NCI-H187 treated with DMSO at 0.1 percent for 48 hours (cell line): Measurements from ENCODE around the gene NECTIN1.

Experiments
- DNase-seq: peaks from one replicate; lab custom pipeline; 2025; lab: John Stamatoyannopoulos, UW

NECTIN1 gene

GRCh38 chr11:119755356-119756071 is 26.5 kb upstream of the NECTIN1 start:
- no peak for DNase-seq

DNA sequence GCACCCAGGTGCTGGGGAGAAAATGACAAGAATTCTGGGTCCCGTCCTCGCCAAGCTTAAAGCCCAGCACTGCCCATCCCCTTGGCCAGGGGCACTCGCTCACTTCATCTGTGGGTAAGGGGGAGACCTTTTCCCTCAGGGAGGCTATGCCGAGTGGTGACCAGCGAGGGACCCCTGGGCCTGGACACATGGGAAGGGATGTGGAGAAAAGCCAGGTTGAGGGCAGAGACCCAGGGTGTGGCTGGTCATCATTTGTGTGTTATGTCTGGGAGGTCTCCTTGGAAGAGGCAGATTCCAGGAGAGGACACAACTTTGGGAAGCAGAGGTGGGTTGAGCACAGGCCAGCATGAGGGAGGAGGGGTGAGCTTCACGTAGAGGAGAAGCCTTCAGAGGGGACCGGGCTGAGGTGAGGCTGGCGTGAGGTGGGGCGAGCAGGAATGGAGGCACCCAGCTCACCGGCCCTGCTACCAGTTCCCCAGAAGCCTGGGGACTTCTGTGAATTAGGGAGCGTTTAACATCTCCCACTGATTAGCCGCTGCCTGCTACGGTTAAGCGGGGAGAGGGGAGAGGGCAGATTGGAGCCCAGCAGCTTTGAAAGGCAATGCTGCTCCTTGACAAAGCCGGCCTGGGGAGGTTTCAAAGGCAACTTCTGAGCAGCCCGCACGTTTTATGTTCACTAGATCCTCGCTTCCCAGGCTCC is 25.8 kb upstream of the NECTIN1 start:
- DNase-seq: no peak

DNA sequence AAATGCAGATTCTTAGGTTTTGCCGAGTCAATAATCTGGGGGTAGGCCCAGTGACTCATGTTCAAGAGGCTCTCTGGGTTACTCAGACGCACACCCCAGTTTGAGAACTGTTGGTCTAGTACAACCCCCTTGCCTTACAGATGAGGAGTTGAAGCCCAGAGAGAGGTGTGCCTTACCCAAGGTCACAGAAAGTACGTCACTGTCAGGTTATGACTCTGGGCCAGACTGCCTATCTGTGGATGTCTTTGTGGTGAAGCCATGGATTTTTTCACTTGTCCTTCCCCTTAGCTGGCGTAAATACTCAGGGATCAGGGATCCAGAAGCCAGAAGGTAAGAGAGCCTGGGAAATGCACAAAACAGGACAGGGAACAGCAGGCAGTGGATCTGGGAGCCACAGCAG is 25.2 kb upstream of the NECTIN1 start:
- no peak for DNase-seq

DNA sequence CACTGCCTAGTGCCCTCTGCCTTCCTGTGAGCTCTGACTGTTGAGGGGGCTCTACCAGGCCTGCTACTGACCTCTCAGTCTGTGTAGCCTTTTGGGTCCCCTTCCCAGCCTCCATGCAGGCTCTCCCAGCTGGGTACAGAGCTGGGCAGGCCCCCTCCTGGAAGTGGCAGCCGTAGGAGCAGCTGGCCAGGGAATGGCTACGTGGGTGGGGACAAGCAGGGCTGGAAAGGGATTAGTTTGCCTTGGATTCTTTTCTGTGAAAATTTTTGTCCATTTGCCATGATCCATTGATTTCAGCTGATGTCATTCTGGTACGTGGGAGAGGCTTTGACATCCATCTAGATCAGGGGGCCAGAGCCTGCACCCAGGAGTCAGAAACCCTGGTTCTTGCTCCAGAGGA is 23.9 kb upstream of the NECTIN1 start:
- no peak for DNase-seq

DNA sequence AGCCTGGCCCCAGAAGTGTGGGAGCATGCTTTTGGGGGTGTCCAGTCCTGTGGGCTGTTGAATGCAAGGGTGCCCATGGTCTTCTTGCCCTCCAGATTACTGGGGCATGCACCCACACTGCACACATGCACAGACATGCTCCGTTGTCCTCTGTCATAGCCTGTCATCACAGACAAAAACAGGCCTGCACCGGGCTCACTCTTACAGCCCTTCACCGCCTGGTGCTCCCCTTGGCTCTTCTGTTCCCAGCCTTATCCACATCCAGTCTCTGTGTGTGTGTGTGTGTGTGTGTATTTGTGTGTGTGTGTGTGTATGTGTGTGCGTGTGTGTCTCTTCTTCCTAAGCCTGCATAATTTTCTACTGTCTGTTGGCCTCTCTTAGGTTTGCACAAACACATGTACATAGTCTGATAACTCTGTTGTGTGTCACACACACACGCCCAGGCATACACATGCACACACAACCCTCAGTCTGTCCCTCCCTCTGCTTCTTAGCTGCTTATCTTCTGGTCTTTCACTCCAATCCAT is 23.4 kb upstream of the NECTIN1 start:
- no peak for DNase-seq

DNA sequence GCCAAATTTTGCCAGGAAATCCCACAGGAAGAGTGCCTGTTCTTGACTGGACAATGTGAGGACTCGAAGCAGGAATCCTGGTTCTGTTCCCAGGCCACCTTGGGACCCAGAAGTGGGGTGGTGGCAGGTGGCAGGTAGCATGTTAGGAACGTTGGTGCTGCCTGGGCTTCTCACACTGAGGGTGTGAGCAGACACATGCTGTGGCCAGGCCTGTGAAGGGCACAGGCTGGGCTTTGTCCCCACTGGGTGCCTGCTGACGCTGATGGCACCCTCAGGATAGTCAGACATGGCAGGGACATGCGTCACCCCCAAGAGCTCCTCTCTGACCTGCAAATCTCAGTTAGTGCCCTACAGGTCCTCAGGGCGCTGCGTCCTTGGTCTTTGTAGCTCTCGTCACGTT is 21.1 kb upstream of the NECTIN1 start:
- no peak for DNase-seq

- no peak for DNase-seq
These were observed 20.1 kb upstream of the NECTIN1 start for GRCh38 chr11:119749006-119749565.

GRCh38 chr11:119747868-119748660 is 19.1 kb upstream of the NECTIN1 start:
- no peak for DNase-seq

DNA sequence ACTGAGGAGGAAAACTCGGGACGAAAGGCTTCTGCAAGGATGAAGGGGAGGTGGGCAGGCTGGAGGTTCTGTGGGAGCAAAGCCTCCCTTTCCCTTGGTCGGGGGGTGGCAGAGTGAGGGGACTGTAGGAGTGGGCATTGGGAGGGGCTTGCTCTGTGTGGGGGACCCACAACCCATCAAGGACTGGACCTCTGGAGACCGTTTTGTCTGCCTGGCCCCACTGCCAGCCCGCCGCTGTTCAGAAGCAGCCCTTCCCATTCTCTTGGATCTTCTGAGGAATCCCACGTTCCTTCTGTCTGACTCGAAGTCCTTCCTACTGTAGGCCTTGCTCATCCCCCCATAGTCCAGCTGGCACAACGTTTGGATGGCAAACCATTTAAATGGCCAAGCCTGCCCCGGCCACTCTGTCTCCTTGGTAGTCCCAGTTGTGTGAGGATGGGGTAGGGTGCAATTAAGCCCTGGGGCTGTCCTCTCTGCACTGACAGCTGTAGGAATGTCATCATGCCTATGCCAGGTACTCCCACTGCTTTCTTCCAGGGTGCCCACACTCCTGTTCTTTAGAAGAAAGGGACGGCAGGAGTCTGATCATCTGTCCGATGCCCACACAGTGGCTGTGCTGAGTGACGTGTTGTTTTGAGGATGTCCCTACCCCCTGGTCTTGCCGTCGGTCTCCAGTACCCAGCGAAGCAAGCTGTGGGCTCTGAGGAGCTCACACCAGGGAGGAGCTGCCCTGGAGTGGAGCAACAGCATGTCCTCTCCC is 17.0 kb upstream of the NECTIN1 start:
- no peak for DNase-seq

DNA sequence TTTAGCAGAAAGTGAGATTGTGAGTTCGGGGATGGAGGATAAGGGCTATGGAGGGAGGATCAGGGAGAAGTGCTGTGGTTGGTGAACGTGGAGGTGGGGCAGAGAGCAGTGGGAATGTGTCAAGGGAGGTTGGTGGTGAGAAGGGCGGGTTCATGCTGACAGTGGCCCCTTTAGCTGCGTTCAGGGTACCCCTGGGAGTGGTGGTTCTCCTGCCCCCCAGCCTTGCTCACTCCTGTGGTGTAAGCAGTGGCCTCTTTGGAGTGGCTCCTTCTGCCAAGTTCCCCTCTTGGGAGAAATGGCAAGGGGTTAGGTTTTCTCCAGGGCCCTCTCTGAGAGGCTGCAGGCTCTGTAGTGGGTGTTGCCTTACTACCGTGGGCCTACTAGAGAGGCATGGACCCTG is 16.1 kb upstream of the NECTIN1 start:
- DNase-seq: no peak

- DNase-seq: no peak
These were observed 15.6 kb upstream of the NECTIN1 start for GRCh38 chr11:119744577-119744976.

DNA sequence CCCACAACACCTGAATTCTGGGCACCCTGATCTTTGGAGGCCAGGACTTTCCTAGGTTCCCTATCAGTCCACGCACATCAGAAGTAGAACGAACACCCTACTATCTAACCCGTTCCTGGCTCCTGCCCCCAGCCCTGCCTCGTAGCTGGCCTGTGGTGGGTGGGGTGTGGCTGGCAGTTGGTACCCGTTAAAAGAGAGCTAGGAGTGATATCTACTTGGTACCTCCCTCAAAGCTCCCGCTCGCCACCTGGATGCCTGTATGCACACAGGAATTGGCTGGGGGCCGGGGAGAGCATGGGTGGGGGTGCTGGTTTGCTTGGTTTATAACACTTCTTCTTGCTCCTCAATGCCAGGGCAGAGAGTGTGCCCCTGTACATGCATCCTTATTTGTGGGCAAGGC is 14.0 kb upstream of the NECTIN1 start:
- no peak for DNase-seq

- DNase-seq: no peak
These were observed 13.4 kb upstream of the NECTIN1 start for GRCh38 chr11:119742263-119742861.

- no peak for DNase-seq
These were observed 12.6 kb upstream of the NECTIN1 start for GRCh38 chr11:119741369-119742262.

DNA sequence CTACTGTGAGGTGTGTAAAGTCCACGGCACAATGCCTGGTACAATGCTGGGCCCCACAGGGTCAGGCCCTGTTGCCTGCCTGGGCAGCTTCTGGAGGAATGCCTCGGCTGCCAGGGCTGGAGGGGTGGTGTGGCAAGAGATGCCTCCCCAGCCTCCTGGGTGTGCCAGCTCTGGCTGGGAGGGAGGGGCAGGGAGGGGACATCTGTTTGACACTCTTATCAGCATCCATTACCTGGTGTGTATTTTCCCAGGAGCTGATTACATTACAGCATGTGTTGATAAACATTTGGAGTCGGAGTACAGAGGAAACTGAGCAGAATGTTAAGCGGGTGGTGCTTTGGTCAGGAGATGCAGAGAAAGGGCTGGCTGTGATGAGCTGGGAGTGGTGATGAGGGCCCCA is 11.0 kb upstream of the NECTIN1 start:
- no peak for DNase-seq

- no peak for DNase-seq
These were observed 10.2 kb upstream of the NECTIN1 start for GRCh38 chr11:119739021-119739703.

DNA sequence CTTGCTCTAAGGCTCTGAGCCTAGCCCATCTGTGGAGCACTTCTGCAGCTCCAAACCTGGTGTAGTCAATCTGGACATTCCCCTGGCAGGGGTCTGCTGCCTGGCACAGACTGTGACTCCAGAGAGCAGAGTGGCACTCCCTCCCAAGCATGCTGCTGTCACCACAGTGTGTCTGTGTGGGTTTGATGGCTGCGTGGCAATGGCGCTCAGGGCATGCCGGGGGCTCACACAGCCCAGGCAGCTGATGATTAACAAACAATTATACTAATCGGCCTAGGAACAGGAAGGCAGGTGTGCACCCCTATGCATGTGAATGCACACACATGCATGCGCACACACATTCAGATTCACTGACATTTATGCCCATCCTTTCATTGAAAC is 9.0 kb upstream of the NECTIN1 start:
- no peak for DNase-seq

- no peak for DNase-seq
These were observed 8.5 kb upstream of the NECTIN1 start for GRCh38 chr11:119737366-119738058.

- DNase-seq: no peak
These were observed 5.8 kb upstream of the NECTIN1 start for GRCh38 chr11:119734788-119735187.
